Activated T-cell treated with anti-CD3 and anti-CD28 coated beads, Interleukin-2, amount 50 U/mL, for 72 hours (primary cell): Measurements from ENCODE around the gene EEF2K. TPM values are rescaled to one million over a fixed set of nuclear protein-coding genes. Genes with fewer than 3 reads are reported as not detected.
"Not testable (repeated sequence)": the region's sequence is repeated elsewhere in the genome, so short reads cannot be mapped to it uniquely, and the experiment has no call there.

ENCODE experiments used
- ATAC-seq, 2 donors: fragments of 150-1000 bp; cut with Tn5 transposase; replicated peaks in 1 of 2; 2 replicates each; pipeline ENCODE4 v1.10.0; 2021; ENCODE audit warnings: moderate library complexity in 2 of 2, mild to moderate bottlenecking in 1 of 2
- DNase-seq, 2 donors: peaks; one replicate each; pipeline ENCODE4 v3.0.0; 2021 to 2022; ENCODE audit warnings: mixed read lengths in 1 of 2
- H3K27ac Mint-ChIP-seq: one replicate; pipeline ENCODE4 v1.8.0; 2022; ENCODE audit warnings: mild to moderate bottlenecking, moderate library complexity, mixed read lengths
- H3K27me3 Mint-ChIP-seq: one replicate; pipeline ENCODE4 v1.8.0; 2022; ENCODE audit warnings: low read depth, mixed read lengths
- H3K36me3 Mint-ChIP-seq, 2 donors: one replicate each; pipeline ENCODE4 v1.8.0; 2022; ENCODE audit warnings: mixed read lengths in 2 of 2, mild to moderate bottlenecking in 1 of 2; ENCODE audit not compliant: insufficient read depth in 2 of 2
- H3K4me1 Mint-ChIP-seq: one replicate; pipeline ENCODE4 v1.8.0; 2022; ENCODE audit warnings: low read depth, mixed read lengths
- H3K4me3 Mint-ChIP-seq, 2 donors: one replicate each; pipeline ENCODE4 v1.8.0; 2022; ENCODE audit warnings: mild to moderate bottlenecking in 2 of 2, mixed read lengths in 2 of 2, moderate library complexity in 2 of 2
- H3K9me3 Mint-ChIP-seq, 2 donors: one replicate each; pipeline ENCODE4 v1.8.0; 2022; ENCODE audit warnings: mixed read lengths in 2 of 2
- total RNA-seq, 2 donors: library from RNA; stranded (reverse); gene quantifications; one replicate each; pipeline ENCODE4 v1.2.3, GENCODE V29; 2022

EEF2K gene
- total RNA-seq, 2 donors from 2014 or later, result 19.4 to 23.9 TPM

DNA sequence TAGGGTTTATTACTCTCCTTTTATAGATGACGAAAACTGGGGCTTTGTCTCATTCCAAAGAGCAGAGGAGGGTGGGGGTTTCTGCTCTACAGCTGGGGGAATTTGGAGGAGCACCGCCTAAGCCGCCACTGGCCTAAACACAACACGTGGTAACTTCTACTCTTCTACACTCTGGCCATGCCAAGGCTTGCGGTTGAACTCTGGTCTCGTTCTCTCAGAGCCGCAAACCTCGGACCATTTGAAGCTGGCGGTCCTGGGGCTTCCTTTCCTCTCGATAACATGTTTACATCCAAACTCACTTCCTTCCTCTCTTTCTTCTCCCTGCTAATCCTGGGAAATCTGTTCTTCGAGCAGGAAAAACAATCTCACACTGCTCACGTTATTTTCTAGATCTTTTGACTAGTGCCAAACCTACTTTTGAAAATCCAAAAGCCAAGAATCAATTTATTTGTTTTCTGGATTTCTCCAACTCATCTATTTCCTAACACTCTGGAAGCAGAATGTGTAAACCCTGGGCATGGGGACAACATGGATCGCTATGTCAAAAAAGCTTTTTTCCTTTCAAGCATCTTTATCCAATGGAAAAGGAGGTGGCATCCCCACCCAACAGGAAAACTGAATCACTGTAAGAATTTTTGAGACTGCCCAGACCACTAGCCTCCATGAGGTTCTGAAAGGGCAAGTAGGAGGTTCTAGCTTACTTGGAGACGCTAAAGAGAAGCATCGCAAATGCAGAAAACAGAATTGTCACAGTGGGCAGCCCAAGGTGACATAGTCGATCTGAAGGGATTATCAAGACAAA is 13.6 kb upstream of the EEF2K start:
- H3K4me1 Mint-ChIP-seq, result peaks cover 71% of the 10 kb centered on the region
- no peaks in the 10 kb centered on the region for H3K27me3 Mint-ChIP-seq
- DNase-seq (peak; percentile 87 to 91), ATAC-seq (peak; percentile 20 to 25)
- H3K4me3 Mint-ChIP-seq, result peak overlapping the region; percentile 87 to 91
- peak overlapping the region; percentile 86 for H3K27ac Mint-ChIP-seq
- peaks cover 3 to 6% of the 10 kb centered on the region in 2 donors for H3K36me3 Mint-ChIP-seq
- peaks cover 0 to 7% of the 10 kb centered on the region in 2 donors for H3K9me3 Mint-ChIP-seq

DNA sequence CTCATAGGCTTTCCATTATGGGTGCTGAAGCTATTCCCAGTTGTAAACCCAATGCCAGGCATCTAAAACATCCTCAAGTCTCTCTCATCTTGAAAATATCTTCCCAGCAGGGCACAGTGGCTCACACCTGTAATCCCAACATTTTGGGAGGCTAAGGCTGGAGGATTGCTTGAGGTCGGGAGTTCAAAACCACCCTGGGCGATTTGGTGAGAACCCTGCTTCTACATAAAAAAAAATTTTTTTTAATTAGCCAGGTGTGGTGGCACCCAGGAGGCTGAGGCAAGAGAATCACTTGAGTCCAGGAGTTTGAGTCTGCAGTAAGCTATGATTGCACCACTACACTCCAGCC is 13.0 kb upstream of the EEF2K start:
- H3K36me3 Mint-ChIP-seq, result peaks cover 3 to 6% of the 10 kb centered on the region in 2 donors
- peaks cover 0 to 7% of the 10 kb centered on the region in 2 donors for H3K9me3 Mint-ChIP-seq
- H3K4me1 Mint-ChIP-seq, result peaks cover 72% of the 10 kb centered on the region
- DNase-seq (no peak), ATAC-seq (no peak)
- peak overlapping the region in 1 of 2 donors; percentile 87 for H3K4me3 Mint-ChIP-seq
- no peaks in the 10 kb centered on the region for H3K27me3 Mint-ChIP-seq
- H3K27ac Mint-ChIP-seq, result peak overlapping the region; percentile 86

DNA sequence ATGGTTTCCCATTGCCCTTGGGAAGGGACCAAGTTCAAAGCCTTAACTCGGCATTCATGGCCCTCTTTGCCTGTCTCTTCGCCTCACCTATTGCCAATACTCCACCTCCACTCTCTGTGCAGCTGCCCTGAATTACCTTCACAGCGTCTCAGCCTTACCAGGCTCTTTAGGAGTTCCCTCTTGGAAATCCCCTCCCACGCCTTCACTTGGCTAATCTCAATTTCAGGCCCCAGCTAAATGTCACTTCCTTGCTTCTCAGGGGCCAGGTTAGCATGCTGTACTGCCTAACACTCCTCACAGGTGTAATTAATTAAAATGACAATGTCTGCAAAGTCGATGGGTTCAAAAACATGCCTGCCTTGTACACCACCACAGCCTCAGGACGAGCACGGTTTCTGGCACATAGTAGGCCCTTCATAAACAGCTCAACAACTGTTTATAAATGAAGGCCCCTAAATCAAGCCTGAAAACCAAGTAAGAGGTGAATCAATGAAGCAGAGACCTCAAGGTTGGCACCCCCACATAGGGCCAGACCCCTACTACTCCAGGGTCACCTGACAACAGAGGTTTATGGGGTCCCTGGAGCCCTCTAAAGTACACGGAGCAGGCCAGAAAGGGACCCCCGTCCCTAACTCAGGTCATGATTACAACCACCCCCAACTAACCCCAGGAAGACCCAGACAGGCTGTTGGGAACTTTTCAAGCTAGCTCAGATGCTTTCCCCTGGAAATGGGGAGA is 11.2 kb upstream of the EEF2K start:
- peaks cover 64% of the 10 kb centered on the region for H3K4me1 Mint-ChIP-seq
- DNase-seq, result peak in 1 of 2 donors; percentile 13

DNA sequence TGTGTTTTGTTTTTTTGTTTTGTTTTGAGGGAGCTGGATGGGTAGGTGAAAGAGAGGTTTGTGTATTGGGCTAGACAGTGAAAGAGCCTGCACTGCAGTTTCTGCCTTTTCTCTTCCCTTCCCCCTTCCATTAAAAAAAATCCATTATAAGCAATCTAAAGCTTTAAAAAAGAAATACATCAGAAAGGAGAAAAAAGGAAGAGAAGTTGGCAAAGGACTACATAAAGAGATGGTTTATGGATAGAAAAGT is 10.7 kb upstream of the EEF2K start:
- Mint-ChIP-seq H3K27me3 (no peaks in the 10 kb centered on the region), H3K4me1 (peaks cover 64% of the 10 kb centered on the region), H3K9me3 (peaks cover 0 to 7% of the 10 kb centered on the region in 2 donors), H3K4me3 (peak overlapping the region; percentile 83 to 85), H3K27ac (peak overlapping the region; percentile 99), H3K36me3 (peaks cover 3 to 6% of the 10 kb centered on the region in 2 donors)
- ATAC-seq, result no peak
- DNase-seq, result no peak

More for the DNA sequence above, 11.2 kb upstream of the EEF2K start:
- Mint-ChIP-seq H3K27me3 (no peaks in the 10 kb centered on the region), H3K27ac (peak overlapping the region; percentile 99), H3K36me3 (peaks cover 3 to 6% of the 10 kb centered on the region in 2 donors), H3K9me3 (peaks cover 0 to 7% of the 10 kb centered on the region in 2 donors), H3K4me3 (peak overlapping the region; percentile 83 to 85)
- no peak for ATAC-seq

DNA sequence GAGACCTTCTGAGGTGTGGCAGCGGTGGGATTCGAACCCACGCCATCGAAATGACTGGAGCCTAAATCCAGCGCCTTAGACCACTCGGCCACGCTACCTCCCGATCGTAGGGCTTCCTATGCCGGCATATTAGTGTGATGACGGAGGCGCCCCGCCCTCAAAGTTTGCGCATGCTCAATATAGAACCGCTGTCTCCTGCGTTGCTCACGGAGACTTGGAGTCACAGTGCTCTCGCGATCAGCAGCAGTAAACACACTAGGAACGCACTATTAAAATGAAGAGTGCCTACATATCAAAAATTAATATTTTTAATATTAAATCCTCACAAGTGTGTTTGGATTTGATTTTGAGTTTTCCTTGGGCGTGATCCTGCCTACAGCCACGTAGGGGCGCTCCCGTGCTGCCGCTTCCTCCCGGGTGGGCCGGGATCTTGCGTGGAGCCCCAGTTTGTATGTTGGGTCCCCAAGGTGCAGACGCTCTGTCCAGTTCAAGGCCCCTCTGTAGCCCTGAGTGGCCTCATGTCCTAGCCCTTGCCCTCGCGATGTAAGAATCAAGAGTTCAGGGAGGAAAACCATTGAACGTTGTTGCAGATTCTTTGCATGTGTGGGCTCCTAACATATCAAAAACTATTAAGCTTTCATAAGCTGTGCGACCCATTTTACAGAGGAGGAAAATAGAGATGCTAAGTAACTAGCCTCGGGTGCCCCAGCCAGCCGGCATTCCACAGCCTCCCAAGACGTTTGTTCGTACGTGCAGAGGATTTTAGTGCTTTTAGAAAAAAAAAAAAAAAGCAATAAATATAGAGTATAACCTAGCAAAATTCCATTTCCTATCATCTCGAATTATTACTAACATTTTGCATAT is 10.2 kb upstream of the EEF2K start:
- peaks cover 0 to 7% of the 10 kb centered on the region in 2 donors for H3K9me3 Mint-ChIP-seq
- H3K36me3 Mint-ChIP-seq, result peaks cover 3 to 6% of the 10 kb centered on the region in 2 donors
- H3K4me3 Mint-ChIP-seq, result peak overlapping the region; percentile 83 to 85
- H3K27ac Mint-ChIP-seq, result peak overlapping the region; percentile 99
- DNase-seq (peak; percentile 89 to 93), ATAC-seq (peak; percentile 22 to 24)
- H3K27me3 Mint-ChIP-seq, result no peaks in the 10 kb centered on the region
- peaks cover 64% of the 10 kb centered on the region for H3K4me1 Mint-ChIP-seq

DNA sequence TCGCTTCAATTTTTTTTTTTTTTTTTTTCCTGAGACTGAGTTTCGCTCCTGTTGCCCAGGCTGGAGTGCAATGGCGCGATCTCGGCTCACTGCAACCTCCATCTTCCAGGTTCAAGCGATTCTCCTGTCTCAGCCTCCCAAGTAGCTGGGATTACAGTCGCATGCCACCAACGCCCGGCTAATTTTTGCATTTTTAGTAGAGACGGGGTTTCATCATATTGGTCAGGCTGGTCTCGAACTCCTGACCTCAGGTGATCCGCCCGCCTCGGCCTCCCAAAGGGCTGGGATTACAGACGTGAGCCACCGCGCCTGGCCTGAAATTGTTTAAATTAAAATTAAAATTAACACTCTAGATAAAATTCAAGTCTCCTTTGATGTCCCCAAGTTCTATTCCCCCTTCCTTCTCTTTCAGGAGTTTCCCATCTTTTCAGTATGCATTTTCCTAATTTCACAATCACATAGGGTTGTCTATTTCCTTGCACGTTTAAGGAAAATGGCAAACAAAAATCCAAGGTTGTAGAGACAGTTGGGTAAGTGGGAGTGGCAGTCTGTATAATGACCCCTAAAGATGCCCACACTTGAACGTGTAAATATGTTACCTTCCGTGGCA is 9.4 kb upstream of the EEF2K start:
- not testable (repeated sequence) for DNase-seq, H3K36me3 Mint-ChIP-seq, H3K27me3 Mint-ChIP-seq, H3K9me3 Mint-ChIP-seq, ATAC-seq
- peak overlapping the region; percentile 83 to 85 for H3K4me3 Mint-ChIP-seq
- peak overlapping the region; percentile 72 for H3K27ac Mint-ChIP-seq
- peaks cover 63% of the 10 kb centered on the region for H3K4me1 Mint-ChIP-seq

DNA sequence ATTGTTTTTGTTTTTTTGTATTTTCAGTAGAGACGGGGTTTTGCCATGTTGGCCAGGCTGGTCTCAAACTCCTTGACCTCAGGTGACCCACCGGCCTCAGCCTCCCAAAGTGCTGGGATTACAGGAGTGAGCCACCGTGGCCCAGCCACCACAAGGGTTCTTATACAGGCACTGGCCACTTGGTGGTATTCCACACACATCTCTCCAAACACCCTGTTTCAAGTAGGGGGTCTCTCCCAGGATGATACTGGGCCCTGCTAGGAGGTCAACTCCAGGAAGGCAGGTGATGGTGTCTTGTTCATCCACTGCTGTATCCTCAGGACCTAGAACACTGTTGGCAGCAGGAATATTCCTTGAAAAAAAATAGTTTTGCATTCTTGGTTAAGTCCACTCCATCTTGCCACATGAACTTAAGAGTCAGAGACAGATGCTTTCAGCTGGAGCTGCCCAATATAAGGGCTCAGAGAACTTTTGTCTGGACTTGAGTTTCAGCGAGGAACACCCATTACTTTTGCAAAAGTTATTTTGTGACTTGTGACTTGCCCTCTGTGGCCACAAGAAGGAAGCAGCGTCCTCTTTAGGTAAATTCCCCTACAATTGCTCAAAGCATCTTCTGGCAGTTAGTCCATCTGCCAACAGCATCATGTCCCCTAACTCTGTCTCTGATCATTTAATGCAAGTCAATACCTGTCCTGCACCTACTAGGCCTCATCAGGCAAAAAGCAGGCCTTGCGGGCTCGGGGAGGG is 7.4 kb upstream of the EEF2K start:
- ATAC-seq (no peak), DNase-seq (no peak)
- Mint-ChIP-seq H3K27ac (no peak overlapping the region), H3K36me3 (peaks cover 1 to 4% of the 10 kb centered on the region in 2 donors), H3K27me3 (no peaks in the 10 kb centered on the region), H3K4me1 (peaks cover 43% of the 10 kb centered on the region), H3K4me3 (no peak overlapping the region), H3K9me3 (peaks cover 0 to 5% of the 10 kb centered on the region in 2 donors)

DNA sequence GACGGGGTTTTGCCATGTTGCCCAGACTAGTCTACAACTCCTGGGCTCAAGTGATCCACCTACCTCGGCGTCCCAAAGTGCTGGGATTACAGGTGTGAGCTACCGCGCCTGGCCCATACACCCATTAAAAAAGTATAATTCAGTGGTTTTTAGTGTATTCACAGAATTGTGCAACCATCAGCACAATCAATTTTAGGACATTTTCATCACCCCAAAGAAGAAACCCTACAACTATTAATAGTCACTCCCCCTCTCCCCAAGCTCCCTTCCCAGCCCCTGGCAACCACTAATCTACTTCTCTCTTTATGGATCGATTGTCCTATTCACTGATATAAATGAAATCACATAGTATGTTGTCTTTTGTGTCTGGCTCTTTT is 3.8 kb upstream of the EEF2K start:
- ATAC-seq (no peak), DNase-seq (no peak)
- Mint-ChIP-seq H3K27me3 (no peaks in the 10 kb centered on the region), H3K27ac (no peak overlapping the region), H3K4me1 (peaks cover 25% of the 10 kb centered on the region), H3K9me3 (peaks cover 0 to 3% of the 10 kb centered on the region in 2 donors), H3K36me3 (peaks cover 0 to 1% of the 10 kb centered on the region in 2 donors), H3K4me3 (no peak overlapping the region)

DNA sequence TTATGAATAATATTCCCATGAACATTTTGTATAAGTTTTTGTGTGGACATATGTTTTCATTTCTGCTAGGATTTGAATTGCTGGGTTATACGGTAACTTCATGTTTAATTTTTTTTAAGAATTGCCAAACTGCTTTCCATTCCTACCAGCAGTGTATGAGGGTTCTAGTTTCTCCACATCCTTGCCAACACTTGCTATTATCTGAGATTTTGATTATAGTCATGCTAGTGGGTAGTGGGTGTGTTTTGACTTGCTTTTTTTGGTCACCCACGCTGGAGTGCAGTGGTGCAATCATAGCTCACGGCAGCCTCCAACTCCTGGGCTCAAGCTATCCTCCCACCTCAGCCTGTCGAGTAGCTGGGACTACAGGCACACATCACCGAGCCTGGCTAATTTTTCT is 3.0 kb upstream of the EEF2K start:
- Mint-ChIP-seq H3K36me3 (peaks cover 1 to 3% of the 10 kb centered on the region in 2 donors), H3K4me3 (no peak overlapping the region), H3K27me3 (no peaks in the 10 kb centered on the region), H3K4me1 (peaks cover 28% of the 10 kb centered on the region), H3K9me3 (peaks cover 0 to 3% of the 10 kb centered on the region in 2 donors), H3K27ac (no peak overlapping the region)
- ATAC-seq (no peak), DNase-seq (no peak)

DNA sequence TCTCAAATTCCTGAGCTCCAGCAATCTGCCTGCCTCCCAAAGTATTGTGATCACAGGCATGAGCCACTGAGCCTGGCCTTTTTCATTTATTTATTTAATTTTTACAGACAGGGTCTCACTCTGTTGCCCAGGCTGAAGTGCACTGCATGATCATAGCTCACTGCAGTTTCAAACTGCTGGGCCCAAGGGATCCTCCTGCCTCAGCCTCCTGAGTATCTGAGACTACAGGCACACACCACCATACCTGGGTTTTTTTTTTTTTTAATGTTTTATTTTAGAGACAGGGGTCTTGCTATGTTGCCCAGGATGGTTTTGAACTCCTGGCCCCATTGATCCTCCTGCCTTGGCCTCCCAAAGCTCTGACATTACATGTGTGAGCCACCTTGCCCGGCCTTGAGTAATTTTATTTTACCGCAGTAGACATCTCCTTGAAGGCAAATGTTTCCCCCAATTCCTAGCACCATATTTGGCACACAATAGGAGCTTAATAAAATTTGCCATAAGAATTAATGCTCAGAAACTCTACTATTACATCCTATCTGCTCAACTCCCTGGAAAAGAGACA is 1.9 kb upstream of the EEF2K start:
- H3K27me3 Mint-ChIP-seq, result no peaks in the 10 kb centered on the region
- no peak for ATAC-seq
- H3K4me1 Mint-ChIP-seq, result peaks cover 29% of the 10 kb centered on the region
- no peak overlapping the region for H3K27ac Mint-ChIP-seq
- H3K4me3 Mint-ChIP-seq, result peak overlapping the region in 1 of 2 donors; percentile 16
- DNase-seq, result no peak
- peaks cover 1 to 3% of the 10 kb centered on the region in 2 donors for H3K36me3 Mint-ChIP-seq
- peaks cover 0 to 3% of the 10 kb centered on the region in 2 donors for H3K9me3 Mint-ChIP-seq

DNA sequence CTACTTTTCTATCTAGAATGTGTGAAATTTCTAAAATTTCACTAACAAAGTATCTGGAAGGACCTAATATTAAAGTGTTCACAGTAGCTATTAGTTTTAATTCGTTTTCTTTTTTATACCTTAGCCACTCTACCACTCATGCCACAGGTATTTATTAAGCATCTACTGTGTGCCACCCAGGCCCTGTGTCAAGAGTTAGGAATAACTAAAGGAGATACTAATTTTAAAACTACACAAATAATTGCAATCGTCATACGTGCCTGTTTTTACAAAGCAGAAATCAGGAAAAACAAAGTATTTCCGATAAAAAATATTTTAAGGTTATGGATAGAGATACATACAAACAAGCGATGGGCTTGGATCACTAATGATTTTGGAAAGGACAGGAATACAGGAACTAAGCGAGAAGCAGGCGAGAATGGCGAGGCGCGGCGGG is 483 bp upstream of the EEF2K start:
- Mint-ChIP-seq H3K4me1 (peaks cover 38% of the 10 kb centered on the region), H3K27me3 (no peaks in the 10 kb centered on the region), H3K9me3 (peaks cover 0 to 3% of the 10 kb centered on the region in 2 donors), H3K4me3 (peak overlapping the region; percentile 88 to 93), H3K27ac (peak overlapping the region; percentile 21), H3K36me3 (peaks cover 1 to 5% of the 10 kb centered on the region in 2 donors)
- ATAC-seq, result no peak
- no peak for DNase-seq
